Forelimb muscle (tissue), 1 donor: ENCODE measurements around the gene AFG1L. TPM values are rescaled to one million over a fixed set of nuclear protein-coding genes. Genes with fewer than 3 reads are reported as not detected.
"Not testable (repeated sequence)": the region's sequence is repeated elsewhere in the genome, so short reads cannot be mapped to it uniquely, and the experiment has no call there.

Experiments used
- DNase-seq: peaks from one replicate; pipeline ENCODE4 v3.0.0-alpha.2; 2013; ENCODE audit warnings: low read depth
- polyA plus RNA-seq: library from polyadenylated mRNA; unstranded; fragments of 120-200 nt; gene quantifications from one replicate; pipeline ENCODE4 v1.2.1, GENCODE V29; 2013; ENCODE audit not compliant: insufficient read length

The AFG1L gene
- polyA plus RNA-seq, 1 donor, result 6.4 TPM

DNA sequence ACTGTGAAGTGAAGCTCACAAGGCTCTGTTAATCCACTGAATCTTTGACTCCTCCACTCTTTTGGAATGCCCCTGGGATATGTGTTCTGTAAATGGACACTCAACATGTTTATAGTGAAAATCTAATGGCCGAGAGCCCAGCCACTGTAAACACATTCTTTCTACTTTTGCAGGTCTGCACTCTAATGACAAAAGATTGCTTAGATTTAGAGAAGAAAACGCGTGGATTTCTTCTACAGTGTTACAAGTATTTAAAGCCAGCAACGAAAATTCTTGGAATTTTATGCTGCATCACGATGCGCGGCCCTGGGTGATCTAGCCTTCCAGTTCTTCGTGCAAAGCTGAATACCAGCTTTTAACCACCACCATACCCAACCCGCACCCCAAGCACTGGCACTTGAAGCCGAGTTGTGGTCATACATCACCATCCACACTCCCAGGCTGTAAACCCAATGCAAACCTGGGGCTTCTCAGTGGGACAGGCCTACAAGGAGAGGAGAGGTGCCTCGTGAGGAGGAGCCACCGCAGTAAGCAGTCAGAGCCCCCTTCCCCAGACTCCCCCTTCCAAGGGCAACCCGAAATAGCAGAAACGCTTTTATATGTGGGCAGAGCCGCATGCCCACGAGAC, 262.1 kb downstream of the AFG1L start:
- DNase-seq, result no peak

DNA sequence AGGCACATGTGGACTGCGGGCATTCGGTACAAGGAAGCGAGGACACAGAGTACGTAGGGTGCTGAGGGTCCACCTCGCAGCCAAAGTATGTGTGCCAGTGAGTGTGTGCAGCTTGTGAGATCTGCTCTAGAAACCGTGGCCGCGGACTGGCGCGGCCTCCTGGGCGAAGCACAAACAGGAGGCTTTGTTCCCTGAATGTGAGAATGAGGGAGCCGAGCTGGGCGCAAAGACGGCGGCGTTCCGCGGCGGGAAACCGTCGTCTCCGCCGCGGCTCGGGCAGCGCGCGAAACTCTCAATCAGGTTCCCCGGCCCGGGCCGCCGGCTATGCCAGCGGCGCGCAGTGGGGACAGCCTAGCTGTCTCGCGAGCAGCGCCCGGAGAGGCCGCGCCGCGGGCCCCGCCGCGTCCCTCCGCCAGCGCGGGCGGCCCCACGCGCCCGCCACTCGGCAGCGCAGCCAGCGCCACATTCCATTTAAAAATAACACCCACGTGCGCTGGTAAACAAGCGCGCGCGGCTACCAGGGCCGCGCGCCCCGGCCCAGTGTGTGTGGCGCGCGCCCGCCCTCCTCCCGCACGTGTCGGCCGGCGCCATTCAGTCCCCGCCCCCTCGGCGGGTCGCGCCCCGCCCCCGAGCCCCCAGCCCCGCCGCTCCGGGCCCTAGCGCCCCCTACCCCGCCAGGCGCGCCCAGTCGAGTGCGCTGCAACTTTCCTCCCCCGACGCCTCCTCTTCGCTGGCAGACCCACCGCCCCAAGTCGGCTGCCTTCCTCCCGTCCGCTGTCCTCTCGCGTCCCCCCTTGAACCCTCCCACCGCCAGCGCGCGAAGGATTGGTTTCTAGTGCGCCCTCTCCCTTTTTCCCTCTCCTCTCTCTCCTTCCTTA, 262.9 kb downstream of the AFG1L start:
- DNase-seq, result no peak

DNA sequence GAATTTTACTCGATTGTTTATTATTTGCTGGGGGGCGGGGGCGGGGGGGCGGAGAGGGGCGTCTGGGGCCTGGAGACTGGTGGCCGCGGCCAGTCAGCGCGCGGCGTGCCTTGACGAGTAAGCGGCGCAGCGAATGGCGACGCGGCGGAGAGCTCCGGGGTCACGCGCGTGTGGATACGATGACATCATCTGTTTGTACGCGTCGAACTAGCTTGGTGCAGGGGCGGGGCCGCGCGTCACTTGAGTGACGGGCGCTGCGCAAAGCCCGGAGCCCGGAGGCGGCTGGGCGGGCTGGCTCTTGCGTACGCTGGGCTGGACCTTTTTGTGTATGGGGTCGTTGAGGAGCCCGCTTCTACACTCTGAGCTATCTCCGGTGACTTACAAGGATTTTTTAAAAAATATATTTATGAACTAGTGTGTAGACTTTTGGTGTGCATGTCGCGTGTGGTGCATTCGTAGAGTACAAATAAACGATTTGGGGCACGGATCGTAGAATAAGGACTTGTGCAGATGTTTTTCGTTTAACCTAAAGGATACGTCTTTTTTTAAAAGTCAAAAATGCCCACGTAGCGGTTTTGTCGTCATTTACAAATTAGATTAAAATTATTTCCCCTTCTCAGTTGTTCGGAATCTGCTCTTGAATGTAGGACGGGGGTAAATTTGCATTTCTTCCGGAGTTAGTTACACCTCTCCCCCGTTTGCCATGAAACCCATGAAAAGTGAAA, 263.7 kb downstream of the AFG1L start:
- DNase-seq, result peak; percentile 97

DNA sequence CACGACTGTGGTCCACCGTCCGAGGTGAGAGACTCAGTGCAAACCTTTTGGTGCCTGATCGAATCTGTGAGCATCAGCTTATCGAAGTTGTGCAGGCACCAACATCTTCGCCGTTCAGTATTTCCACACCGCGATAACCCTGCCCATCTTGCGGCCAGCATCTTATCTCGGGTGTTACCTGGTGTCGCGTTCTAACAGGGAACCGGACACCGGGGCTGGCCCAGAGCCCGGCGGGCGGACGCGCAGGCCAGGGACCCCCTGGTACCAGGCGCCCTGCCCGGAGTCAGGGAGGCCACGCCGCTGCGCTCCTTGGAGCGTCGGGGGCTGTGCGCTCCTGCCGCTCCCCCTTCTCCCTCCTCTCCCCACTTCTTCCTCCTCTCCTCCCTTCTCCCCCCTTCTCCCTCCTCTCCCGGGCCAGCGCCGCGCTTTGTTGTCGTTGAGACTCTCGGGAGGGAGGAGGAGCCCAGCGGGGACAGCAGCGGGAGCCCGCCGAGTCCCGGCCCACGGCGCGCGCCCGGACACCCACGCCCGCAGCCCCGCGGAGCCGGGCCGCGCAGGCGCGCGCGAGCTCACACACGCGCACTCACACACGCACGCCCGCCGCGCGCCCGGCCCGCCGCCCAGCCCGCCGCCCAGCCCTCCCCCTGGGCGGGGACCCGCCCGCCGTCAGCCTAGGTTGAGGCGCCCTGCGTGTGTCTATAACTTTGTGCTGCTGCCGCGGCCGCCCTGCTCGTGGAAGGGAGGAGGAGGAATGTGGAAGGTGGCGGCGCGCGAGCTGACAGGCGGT, 264.4 kb downstream of the AFG1L start:
- DNase-seq, result no peak

DNA sequence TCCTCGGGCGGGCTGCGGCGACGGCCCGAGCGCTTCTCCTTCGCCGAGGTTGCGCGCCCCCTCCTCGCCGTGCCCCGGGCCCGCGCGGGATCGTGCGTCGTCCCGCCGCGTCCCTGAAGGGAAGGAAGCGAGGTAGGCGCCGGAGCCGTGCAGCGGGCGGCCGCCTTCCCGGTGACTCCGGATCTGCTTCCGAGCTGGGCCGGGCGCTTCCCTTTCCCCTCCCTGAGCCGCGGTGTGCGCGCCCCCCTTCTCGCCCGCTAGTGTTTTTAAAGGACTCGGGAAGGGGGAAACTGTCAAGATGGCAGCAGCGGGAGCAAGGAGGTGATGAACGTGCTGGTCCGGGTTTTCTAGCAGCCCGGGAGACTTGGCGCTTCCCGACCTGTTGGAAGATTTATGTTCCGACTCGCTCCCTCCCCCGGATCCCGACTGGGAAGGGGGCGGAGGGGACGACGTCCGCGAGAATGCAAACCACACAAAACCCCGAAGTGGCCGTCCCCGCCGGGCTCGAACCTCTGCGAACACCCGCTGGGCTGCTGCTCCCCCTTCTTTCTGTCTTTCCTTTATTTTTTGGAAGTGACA, 265.1 kb downstream of the AFG1L start:
- no peak for DNase-seq

DNA sequence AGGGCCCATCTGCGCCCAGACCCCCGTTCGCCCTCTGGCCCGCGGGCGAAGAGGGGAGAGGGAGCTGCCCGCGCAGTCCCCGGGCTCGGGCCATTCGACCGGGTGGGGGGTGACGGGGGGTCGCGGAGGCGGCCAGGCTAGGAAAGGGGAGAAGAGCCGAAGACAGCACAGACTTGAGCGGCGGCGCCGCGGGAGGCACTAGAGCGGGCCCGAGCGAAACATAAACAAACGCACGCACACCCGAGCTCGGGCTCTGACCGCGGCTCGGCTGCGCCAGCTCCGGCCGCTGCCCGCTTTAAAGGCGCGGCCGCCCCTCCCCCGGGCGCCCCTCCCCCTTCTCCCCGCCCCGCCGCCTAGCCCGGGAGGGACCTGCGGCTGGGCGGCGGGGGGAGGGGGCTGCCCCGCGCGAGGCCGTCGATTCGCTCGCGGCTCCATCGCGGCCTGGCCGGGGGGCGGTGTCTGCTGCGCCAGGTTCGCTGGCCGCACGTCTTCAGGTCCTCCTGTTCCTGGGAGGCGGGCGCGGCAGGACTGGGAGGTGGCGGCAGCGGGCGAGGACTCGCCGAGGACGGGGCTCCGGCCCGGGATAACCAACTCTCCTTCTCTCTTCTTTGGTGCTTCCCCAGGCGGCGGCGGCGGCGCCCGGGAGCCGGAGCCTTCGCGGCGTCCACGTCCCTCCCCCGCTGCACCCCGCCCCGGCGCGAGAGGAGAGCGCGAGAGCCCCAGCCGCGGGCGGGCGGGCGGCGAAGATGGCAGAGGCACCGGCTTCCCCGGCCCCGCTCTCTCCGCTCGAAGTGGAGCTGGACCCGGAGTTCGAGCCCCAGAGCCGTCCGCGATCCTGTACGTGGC, 265.8 kb downstream of the AFG1L start, which contains the start of gene FOXO3:
Gene FOXO3, plus strand, starts transcription at position 455 of the 846 bp plus-strand sequence. Its CDS starts 292 bp downstream, at position 747.
- DNase-seq, result no peak

DNA sequence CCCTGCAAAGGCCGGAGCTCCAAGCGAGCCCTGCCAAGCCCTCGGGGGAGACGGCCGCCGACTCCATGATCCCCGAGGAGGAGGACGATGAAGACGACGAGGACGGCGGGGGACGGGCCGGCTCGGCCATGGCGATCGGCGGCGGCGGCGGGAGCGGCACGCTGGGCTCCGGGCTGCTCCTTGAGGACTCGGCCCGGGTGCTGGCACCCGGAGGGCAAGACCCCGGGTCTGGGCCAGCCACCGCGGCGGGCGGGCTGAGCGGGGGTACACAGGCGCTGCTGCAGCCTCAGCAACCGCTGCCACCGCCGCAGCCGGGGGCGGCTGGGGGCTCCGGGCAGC, 266.4 kb downstream of the AFG1L start:
- not testable (repeated sequence) for DNase-seq

DNA sequence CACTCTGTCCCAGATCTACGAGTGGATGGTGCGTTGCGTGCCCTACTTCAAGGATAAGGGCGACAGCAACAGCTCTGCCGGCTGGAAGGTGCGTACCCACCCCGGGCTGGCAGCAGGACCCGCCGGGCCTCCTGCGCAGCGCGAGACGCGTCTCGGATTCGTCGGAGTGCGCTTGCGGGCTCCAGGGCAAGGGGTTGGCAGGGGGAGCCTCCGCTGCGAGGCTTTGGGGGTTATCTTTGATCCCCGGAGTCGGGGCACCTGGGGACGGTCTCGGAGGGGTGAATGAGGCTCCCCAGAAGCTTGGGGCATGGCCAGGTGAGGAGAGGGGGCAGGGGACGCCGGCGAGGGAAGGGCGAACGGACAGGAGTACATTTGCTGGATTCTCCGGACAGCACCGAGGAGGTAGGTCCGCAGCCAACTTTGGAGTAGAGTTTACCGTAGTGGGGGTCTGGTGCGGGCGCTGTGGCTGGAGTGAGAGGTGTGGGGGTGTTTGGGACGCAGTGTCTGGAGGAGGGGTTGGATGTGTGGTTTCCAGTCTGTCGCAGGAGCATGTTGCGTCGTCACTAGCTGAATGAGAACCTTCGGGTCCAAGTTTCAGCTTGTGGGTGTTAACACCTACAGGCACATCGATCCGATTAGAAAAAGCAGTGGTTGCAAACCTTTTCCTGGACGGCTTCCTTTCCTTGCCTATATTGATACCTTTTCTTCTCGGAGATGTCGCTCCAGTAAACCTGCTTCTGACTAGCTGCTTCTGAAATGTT, 267.1 kb downstream of the AFG1L start:
- DNase-seq, result no peak

DNA sequence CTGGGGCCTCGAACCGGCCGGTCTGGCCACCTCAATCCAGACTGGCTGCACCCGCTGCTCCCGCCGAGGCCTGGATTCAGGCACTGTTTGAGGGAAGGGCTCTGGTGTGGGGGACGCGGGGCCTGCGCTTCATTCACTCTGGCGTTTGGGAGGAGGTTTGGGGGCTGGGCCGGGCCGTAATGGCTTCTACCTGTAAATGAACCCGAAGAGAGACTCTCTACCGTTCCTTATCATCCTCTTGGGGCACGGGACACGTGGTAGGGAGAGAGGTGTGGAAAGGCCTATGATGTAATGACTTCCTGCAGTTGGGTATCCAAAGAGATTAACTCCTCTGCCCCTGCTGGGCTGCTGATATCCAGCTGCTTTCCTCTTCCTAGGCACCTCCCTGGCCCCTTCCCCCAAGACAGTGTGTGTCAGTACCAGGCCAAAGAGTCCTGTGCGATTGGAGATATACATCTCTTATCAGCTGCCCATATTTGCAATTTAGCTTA, 267.7 kb downstream of the AFG1L start:
- DNase-seq, result no peak

DNA sequence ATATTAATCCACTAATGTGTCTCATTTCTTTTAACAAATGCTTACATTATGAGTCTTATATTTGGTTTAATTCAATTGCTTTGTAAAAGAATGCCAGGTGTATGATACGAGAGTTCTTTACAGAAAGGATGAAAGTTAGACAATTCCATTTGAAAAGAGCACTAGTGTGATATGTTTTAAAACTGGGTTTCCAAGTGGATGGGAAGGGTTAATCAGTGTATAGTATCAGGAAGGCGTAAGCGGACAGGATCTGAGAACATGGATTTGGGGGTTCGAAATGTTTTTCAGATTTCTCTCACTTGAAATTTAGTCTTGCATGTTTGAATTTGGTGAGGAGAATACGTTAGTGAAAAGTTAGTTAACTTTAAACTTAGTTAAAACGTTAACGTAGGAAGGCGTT, 268.4 kb downstream of the AFG1L start:
- DNase-seq, result no peak

DNA sequence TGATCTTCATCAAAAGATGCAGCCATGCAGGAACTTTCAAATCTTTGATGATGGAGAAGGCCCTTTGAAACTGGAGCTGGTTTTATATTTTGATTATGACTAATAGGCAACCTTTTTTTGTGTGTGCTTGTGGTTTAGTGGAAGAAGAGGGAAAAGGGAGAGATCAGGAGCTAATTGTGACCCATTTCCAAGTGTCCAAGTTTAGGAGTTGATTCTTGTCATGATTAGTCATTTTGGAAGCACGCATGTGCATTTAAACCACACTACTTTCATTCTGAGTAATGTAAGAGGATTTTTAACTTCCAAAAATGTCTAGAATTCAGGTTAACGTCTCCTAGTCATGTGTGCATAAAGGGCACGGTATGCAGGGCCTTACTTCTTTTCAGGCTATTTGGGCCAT, 269.3 kb downstream of the AFG1L start:
- no peak for DNase-seq

DNA sequence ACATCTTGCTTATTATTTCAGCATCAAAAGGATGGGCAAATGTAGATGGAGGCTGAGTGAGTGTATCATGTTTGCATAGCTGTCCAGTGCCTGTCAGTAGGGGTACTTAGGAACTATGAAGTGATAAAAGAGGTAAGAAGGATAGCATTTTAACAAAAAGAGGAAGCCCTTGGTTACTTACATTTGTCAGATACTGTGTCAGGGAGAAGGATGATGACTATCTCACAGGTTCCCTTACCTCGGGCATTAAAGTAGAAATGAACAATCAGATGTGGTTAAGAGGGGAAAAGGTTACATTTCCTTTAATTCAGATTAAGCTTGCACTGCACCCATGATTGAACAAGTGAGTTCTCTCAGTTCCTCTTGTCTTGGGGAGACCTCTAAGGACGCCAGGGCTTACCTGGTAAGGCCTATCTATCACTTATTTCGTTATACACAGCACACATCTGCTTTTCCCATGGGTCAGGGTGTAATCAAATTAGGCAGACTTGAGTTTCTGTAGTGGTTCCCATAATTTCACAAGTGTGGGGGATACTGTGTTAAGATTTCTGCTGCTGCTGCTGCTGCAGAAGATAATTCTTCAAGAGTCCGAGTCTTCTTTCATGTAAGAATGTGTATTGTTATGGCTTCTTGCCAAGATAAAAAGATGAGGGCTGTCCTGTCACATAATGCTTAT, 270.4 kb downstream of the AFG1L start:
- DNase-seq, result no peak

DNA sequence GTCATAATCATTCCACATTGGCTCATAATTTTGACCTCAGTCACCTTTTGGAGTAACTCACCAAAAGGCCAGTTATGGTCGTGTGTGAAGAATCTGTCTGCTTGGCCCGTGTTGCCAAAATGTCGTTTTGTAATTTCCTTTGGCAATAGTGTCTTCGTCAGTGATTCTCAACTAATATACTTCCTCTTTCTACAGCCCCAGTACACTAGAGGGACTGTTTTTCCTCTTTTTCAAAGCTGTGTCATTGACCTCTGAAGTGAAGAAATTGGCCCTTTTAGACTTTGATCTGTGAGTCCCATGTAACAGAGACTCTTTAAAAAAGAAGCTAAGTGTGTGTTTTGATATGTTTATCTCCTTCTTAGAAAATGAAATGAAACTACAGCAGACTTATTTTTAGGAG, 271.0 kb downstream of the AFG1L start:
- DNase-seq, result no peak

DNA sequence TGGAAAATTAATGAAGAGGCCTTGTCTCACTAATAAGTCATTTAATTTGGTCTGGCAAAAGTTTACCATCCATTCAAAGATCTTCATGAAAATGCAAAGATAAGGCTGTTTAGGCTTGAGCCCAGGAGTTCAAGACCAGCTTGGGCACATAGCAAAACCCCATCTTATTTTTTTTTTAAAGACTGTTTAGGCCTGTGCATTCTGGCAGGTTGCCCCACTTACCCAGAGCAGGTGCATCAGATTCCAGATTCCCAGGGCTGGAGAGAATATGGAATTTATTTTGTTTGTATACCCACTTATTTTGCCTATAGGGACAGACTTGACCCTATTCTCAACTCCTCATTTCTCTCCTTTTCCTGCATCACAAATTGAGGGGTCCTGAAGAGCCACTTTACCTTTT, 271.6 kb downstream of the AFG1L start:
- DNase-seq, result no peak

DNA sequence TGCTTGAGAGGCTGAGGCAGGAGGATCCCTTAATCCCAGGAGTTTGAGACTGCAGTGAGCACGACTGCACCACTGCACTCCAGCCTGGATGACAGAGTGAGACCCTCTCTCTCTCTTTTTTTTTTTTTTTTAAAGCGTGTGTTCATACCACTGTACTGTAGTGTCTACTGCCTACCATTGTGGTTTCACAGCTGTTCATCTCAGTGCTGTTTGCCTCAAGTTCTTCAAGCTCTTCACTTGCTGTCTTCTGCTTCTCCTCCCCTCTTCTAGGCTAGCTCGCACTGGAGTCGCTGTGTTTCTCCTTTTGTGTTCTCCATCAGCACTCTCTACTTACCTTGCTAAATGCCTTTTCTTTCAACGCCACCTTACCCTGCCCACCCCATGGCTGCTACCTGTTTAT, 273.2 kb downstream of the AFG1L start:
- DNase-seq, result no peak

DNA sequence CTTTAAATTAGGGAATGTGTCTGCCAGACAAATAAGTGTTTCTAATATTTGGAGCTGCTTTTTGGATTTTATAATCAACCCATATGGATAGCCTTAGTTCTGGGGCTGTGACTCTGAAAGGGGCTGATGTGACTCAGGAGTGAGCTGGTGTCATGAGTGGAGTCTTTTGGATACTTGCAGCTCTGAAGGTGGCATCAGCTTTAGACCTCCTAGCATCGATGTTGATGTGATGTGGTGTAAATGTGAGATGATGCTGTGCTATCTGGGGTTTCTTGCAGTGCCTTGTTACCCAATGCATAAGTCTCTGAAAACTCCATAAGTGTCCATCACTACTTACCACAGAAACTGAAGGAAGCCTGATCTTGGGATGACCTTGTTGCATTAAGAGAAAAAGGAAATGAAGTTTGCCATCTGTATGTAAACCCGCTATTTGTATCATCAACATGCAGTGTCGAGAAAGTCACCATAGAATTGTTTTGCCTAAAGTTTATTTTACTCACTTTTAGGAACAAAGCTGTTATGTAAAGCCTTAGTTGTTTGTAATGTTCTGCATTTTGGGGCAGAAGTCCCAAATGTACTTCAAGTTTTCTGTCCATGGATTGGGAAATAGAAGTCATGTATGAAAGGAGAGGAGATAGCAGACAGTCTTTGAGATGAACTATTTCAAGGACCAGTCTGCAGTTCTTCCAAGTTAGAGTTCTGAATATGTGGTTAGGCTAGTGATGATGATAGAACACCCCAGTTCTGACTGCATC, 273.9 kb downstream of the AFG1L start:
- no peak for DNase-seq

DNA sequence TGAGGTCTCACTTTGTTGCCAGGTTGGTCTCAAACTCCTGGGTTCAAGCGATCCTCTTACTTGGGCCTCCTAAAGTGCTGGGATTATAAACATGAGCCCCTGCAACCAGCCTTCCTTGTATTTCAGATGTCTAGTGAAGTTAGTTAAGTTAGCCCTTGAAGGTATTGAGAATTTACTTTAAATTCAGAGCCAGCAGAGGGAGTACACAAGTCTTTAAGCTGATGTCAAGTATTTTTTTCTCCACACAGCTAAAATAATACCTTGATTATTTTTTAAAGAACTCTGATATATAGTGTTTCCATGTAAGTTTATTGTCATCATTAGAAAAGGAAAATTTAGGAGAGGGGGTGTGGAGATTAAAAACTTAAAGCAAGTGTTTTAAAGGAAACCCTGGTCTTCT, 275.7 kb downstream of the AFG1L start:
- no peak for DNase-seq

DNA sequence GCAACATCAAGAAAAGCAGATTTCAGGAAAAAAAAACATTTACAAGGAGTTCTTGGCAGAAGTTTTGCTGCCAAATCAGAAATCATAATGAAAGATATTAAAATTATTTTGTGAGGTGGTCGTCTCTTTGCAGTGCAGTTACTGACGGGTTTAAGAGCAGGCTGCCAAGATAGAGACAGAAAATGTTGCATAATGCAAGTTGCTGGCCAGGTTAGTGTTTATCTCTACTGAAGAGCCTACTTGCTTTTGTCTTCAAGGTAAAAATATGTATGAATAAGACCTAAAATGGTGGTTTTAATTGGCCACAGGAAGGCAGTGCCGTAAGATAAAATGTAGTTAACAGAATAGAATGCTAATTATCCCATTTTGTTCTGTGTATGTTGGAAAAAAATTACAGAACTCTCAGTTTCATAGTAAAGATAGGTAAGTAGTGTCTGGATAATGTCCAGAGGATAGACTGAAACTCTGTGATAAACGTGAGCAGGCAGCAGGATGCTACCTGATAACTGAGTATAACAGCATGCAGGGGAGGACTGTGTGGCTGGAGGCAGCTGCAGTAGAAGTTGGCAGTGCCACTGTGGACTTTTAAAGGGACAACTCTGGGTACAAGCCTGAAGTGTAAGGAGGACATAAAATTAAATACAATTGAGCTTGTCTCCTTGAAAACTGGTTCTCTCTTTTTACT, 279.7 kb downstream of the AFG1L start:
- no peak for DNase-seq
